Stimulated activated CD4-positive, alpha-beta T cell treated with anti-CD3 and anti-CD28 coated beads, Interleukin-12 subunit alpha, Interleukin-12 subunit beta, amount 100 ng/mL, for 24 hours (primary cell): Measurements from ENCODE around the gene MRAS.
A peak's percentile ranks its signal among the peaks of the same experiment; 100 is the strongest.
"Not testable (repeated sequence)": the region's sequence is repeated elsewhere in the genome, so short reads cannot be mapped to it uniquely, and the experiment has no call there.

Source experiments
- DNase-seq, 2 experiments: peaks; one replicate each; pipeline ENCODE4 v3.0.0-alpha.2; 2020; ENCODE audit warnings: low read depth in 2 of 2

The MRAS gene

DNA sequence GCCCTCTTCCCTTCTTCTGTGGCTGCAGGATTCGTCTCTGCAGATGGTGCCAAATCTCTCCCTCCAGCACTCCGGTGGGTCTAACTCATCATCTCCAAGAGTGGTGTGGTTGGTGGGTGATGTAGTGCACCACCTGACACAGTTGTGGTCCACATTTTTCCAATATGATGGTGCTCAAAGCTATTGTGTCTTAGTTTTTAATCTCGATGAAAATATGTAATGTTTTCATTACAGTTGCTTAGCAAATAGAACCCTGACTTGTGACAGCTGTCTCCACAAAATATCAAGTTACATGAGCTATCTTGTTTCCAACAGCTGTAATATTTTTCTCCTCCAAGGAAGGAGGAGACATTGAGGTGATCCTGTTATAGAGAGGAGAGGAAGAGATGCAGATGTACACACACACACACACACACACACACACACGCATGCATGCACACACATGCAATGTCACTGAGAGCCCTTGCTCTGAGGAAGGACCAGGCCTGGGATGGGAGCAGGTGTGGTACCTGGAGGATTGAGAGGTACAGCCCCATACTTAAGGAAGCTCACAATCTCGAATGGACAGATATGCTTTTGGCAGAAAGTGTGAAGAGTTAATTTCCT, 70.3 kb downstream of the MRAS start:
- DNase-seq = no peak

DNA sequence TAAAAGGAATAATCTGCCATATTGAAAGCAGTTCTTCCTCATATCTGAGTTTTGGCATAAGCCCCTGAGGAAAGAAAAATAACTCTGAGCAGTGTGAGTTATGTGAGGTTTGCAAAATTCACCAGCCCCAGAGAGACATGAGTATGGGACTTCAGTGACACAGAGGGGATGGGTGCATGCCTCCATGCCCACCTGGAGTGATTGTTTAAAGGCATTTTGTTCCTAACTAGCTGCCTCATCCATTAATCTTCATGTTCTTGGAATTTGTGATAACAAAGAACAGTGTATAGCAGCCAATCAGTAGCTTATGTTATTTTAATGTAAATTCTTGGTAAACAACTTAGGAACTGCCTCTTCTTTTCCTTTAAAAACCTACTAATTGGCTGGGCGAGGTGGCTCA, 74.9 kb downstream of the MRAS start:
- no peak for DNase-seq

DNA sequence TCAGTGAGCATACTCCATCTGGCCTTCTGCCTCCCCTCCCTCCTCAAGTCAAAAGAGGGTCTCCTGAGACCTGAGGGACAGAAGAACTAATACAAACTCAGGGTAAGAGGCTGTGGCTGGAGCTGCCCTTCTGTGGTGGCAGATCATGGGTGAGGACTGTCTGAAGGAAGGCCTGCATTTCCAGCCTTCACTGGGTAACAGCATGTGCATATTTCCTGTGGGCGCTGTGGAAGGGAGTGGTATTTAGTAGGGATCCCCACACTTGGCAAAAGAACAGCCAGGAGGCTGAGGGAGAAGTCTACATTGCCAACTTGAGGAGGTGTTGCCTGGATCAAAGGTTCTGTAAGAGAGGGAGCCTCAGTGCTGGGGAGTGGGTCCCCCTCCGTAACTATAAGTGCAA, 75.9 kb downstream of the MRAS start:
- no peak for DNase-seq

DNA sequence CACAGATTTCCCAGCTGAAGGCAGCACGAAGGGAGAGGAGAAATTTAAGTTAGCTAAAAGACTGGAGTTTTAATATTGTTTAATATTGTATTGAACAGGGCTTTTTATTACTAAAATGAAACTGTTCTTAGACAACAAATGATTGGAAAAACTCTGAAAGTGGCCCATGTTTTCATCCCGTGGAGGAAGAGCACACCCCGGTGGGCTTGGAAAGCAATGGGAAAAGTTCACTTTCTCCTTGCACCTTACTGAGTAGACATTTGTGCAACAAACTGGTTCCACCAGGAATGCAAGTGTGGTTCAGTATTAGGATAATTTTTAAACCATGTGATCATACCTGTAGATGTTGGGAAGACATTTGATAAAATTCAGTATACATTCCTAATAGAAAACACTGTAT, 77.8 kb downstream of the MRAS start:
- no peak for DNase-seq

DNA sequence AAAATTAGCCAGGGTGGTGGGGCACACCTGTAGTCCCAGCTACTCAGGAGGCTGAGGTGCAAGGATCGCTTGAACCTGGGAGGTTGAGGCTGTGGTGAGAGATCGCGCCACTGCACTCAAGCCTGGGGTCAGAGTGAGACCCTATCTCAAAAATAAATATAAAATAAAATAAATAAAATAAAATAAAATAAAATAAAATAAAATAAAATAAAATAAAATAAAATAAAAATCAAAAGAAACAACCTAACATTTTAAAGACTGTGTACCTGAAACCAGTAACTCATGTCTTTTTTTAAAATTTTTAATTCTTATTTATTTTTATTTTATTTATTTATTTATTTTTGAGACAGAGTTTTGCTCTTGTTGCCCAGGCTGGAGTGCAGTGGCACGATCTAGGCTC, 78.4 kb downstream of the MRAS start:
- DNase-seq = not testable (repeated sequence)

DNA sequence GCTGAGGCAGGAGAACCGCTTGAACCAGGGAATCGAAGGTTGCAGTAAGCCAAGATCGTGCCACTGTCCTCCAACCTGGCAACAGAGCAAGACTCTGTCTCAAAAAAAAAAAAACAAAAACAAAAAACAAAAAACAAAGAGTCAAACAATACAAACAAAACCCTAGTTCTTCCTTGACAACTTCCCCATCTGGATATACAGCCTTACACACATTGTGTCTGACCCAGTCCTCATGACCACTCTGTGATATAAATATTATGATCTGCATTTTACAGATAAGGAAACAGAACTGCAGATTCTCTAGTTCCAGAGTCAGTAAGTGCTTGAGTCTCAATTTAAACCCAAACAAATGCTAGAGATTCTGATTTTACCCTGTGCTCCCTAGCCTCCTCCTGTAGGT, 81.3 kb downstream of the MRAS start:
- no peak for DNase-seq

DNA sequence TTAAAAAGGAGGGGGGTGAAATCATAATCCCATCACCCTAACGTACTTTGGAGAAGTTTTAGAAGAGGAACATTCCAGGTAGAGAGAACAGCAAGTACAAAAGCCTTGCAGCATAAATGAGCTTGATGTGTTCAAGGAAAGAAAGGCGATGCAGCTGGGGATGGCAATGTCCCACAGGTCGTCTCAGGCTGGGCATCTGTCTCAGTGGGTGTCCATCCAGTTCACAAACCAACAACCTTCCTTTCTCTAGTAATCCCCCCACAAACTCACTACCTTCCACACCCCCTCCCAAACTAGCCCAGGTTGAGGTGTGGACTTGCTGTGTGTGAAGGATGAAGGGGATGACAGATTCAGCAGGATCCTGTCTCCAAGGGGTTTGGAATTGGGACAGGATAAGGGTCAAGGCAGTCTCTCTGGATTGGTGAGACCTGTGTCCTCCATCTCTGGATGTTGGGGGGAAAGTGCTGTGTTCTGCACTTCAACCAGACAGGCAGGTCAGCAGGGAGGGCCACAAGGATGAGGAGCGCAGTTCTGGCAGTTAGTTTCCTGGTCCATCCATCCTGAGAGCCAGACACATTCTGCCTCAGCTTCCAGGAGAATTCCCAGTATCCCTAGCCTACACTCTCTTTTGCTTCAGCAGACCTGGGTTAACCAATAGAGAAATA, 84.3 kb downstream of the MRAS start:
- DNase-seq = no peak

DNA sequence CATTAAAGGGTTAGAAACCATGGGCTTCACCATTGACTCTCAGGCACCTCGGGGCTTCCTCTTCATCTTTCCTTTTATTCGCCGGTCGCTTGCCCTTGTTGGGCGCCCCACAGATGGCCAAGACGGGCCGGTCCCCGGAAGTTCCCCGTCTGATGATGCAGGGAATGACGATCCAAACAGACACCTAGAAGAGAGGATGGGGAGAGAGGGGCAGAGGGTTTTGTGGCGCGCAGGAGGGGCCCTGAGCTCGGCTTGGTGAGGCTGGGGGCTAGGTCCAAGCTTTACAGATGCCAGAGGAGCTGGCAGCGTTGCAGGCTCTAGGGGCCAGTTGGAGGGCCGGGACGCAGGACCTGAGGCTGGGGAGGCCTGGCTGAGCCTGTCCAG, 85.5 kb downstream of the MRAS start:
- no peak for DNase-seq

DNA sequence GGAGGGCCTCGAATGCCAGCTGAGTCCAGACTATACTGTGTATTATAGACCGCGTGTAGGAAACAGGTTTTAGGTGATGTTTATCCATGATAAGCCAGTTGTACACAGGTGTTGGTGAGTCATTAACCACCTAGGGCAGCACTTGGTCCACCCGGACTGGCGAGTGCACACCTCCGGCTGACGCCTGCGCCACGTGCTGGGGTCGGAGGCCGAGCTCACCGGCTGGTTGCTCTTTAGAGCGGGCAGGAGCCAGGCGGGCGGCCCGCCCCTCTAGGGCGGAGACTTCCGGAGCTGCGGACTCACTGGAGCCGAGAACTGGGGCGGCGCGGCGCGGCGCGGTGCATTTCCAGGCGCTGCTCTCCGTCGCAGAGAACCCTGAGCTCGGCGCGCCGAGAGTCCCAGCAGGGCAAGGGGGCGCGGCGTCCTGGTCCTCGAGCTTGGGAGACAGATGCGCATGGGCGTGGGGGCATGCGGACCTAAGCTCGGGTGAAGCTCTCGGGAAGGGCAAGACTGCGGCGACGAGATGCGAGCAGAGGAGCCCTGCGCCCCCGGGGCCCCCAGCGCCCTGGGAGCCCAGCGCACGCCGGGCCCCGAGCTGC, 86.0 kb downstream of the MRAS start, which contains the start of gene ESYT3:
TSS of gene ESYT3 (plus strand) at position 341 of the 599 bp plus-strand sequence. CDS start at position 524, 183 bp downstream.
- DNase-seq = peak; percentile 24 to 66

DNA sequence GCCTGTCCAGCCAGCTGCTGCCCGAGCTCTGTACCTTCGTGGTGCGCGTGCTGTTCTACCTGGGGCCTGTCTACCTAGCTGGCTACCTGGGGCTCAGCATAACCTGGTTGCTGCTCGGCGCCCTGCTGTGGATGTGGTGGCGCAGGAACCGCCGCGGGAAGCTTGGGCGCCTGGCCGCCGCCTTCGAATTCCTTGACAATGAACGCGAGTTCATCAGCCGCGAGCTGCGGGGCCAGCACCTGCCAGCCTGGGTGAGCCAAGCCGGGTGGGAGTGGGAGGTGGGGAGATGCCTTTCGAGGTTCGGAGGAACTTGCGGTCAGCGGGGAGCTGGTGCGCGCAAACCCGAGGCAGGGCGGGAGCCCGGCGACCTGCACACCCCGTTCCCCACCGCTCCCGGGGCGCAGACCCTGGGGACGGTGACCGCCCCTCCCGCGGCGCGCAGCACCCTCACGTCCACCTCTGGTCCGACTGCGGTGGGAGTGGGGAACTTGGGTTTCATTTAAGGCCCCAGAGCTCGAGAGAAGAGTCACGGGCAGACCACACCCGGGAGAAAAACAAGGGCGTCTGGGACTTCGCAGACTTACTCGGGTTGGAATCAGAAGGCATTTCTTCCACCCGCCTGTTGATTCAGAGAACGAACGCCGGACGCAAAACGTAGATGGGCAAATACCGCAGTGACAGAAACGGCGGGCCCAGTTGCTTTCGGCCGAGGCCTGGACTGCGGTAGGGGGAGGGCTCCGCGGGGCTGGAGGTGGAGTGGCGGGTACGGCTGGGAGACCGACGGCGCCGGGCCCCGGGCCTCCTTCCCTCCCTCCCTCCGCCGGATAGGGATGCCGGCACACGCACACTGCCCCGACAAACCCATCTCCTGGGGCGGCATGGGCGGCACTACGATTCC, 86.7 kb downstream of the MRAS start:
- no peak for DNase-seq

DNA sequence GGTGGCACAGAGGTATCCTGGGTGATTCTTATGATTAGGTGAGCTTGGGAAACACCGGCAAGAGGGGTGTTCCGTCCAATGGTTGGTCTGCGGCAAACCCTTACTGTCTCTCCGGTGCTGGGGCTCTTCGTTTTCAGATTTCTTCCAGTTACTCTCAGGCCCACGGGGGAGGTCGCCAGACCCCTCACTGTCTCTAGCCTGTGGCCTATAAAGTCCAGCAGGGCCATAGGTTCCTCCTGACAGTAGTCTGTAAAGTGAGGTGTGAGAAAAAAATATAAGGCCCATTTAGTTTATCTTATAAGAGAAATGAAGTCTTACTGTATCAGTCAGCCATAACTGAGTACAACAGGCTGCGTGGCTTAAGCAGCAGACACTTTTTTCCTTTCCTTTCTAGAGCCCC, 87.5 kb downstream of the MRAS start:
- DNase-seq = no peak

DNA sequence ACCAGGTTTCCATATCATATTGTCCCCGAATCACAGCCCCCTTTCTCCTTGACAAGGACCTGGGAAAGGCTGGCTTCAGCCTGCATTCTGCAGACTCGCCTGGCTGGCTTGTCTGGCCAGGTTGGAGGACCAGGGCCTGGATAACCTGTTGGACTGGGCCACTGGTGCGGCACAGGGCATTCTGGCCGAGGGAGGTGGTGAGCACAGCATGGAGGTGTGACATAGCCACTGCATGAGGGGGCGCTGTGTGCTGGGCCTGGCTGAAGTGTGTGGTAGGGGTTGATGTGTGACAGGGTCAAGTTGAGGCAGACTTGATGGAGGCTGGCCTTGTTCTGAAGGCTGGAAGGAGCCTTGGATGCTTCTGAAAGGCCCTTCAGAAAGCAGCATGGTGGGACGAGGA, 88.9 kb downstream of the MRAS start:
- DNase-seq = no peak

DNA sequence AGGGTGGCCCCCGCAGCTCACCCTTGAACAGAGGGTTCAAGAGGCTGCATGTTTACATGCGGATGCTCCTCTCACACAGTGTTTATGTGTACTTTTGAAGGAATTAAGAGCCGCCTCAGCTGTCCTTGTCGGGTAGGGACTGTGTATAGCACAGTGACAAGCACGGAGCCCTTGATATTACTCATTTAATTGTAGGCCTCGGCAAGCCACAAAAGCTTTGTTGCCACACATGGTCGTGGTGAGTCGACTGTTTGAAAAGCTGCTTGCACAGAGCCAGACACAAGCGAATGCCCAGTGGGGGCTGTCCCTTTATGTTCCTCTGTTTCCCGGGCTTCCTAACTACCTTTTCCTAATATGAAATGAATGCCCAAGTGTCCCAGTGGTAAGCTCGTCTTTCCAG, 90.5 kb downstream of the MRAS start:
- no peak for DNase-seq

DNA sequence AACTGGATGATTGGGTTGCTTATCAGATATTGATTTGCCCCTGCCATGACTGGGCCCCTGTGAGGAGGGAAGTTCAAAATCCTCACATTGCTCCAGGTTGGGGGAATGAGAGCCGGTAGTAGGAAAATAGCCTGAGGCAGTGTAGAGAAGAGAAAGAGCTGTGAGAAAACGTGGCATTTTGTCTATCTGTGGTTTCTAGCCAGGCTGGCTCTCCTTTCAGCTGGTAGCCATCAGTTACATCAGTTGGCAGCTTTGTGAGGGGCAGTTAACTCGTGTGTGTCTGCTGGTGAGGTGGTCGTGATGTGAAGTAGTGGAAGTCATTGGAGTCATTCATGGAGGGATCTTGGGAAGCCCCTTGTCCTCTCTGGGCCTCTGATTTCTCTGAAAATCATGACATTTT, 91.3 kb downstream of the MRAS start:
- DNase-seq = no peak

DNA sequence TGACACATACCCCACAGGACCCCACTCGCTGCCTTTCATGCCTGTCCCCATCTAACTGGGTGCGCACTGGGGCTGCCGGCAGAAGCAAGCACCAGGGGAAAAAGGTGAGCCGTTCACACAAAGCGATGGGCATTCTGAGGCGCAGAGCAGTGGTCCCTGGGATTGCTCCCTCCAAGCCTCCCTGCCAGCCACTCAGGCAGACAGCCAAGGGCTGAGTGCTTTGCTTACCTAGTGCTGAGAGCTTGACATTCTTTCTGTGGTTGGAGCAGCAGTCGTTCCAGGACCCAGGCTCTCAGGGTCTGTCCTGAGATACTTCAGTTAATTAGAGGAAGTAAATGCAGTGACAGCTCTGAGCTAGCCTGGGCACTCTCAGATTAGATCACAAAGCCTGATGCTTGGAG, 91.7 kb downstream of the MRAS start:
- no peak for DNase-seq

DNA sequence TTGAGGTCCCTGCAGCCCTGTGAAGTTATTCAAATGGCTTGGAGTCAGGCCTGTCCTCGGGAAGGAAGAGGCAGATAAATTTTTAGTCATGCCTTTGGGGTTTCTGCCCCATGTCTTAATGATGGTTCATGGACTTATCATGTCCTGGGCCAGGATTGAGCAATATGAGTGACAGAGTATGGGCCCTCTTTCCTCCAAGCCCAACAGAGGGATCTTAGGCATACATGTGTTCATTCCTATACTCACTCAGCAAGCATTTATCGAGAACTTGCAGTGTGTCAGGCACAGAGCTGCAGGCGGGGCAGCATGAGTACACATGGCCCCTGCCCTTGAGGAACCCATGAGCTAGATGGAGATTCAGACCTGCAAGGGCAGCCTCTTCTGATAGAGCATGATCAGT, 92.2 kb downstream of the MRAS start:
- DNase-seq = no peak

DNA sequence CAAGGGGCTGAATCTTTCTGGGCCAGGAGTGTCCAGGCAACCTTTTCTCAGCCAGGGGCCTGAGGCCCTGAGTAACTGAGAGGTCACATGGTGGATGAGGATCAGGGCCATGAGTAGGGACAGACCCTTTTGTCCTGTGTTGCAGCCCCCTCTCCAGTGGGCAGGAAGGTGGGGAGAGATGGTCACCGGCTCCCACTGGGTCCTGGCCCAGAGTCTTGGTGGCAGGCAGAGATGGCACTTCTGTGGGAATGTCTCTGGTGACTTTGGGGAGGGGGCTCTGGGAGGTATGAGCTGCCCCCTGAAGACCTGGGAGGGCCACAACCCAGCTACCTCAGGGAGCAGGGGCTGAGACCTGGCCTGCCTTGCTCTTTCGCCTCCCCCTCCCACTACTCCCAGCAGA, 92.9 kb downstream of the MRAS start:
- no peak for DNase-seq

DNA sequence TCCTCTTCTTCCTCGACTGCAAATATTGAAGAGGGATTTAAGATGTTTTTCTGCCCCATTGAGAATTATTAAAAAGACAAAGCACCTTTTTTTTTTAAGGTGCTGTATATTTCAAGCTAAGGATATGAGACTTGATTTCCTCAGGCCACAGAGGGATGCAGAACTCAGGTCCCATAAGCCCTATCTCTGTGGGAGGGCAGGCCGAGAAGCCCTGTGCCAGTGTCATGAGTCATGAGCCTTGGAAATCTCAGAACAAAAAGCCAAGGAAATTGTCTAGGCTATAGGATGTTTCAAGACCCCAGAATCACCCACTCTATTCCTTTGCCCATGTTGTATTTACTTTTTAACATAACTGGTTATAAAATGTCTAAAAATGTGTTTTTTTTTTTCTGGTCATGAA, 93.4 kb downstream of the MRAS start:
- DNase-seq = no peak

DNA sequence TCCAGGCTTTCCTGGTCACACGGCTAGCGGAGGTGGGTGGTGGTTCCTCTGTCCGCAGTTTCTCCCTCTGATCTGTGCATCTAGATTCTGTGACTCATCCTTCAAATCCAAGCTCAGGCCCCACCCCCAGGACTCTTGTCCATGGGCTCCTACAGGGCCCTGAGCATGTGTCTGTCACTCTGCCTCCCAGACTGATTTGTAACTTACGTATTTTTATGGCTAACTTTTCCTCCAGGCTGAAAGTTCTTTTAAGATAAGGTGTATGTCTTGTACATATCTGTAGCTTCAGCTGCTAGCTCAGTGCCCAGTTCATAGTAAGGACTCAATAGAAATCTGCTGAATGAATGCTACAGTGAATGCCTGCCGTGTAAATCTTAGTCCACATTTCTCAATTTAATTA, 94.1 kb downstream of the MRAS start:
- no peak for DNase-seq

DNA sequence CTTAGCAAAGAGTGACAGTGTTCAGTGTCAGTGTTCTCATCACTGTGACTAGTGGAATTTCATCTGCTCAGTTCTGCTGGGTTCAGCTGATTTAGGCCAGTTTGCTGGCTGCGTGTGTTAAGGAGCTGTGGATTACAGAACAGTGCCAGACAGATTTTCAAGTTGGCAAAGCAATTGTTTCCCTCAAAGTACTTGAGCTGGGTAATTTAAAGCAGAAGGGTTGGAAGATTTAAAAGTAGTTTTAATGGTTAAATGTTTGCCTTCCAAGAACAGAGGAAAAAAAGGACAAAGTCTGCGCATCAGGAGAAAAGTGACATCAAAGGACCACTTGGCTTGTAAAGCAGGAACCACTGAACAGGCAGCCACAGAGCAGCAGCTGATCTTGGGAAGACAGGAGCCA, 94.7 kb downstream of the MRAS start:
- no peak for DNase-seq

DNA sequence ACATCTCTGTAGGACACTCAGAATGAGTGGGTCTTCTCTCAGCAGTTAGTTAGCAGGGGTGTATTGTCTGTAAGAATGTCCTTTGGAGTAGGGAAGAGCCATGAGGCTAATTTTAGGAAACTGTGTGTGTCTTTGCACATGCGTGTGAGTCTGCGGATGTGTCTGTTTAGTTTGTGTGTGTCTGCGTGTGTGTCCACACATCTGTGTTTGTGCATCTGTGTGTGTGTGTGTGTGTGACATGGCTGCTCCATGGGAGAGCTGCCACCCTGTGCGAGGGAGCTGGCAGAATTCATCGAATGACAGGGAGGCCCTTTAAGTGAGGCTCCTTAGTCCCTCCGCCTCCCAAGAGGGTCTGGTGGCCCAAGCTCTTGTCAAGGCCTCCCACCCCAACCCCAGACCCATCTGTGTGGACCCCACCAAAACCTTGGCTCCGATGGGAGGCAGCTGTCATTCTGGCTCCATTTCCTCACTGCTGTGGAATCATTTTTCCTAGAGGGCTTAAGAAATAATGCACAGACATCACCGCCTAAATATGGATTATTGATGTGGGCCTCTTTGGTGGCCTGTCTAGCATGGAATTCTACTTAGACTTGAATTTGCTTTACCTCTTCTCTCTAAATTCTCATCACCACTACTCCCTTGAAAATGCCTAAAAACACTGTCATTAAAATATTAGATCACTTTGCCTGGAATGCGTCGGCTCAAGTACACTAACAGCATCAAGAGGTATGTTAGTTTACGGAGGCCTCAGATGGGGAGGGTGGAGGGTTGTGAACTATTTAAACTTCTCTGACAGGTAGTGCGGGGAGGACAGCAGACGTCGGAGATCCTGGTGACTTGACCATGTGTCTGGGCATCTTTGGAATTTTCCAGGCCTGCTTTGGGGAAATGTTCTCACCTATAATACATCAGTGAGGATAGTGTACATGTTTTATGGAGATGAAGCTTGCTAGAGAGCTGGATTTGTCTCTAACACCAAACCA, 95.4 kb downstream of the MRAS start:
- no peak for DNase-seq
